ENCODE data around the gene GIMAP5. TPM values are rescaled to one million over a fixed set of nuclear protein-coding genes. Genes with fewer than 3 reads are reported as not detected.

Gene GIMAP5
- total RNA-seq, 2 donors from 2014 or later = 2.5 to 5.2 TPM

GRCh38 chr7:150787321-150788281 is 50.4 kb downstream of the GIMAP5 start:
- H3K27ac ChIP-seq = peak overlapping the region; percentile 89
- peak overlapping the region; percentile 64 to 72 for H3K9ac ChIP-seq (ENCODE audit: low read depth in 2 of 2, low read length in 2 of 2)
- peak; percentile 57 for DNase-seq
- no peak for TF ChIP-seq CTCF (IDR thresholded peaks at IDR 0.05)
- no peak overlapping the region for H3K4me3 ChIP-seq
- H3K27me3 ChIP-seq = no peaks in the 10 kb centered on the region
- H3K4me1 ChIP-seq = peaks cover 14% of the 10 kb centered on the region
- no peaks in the 10 kb centered on the region for H3K9me3 ChIP-seq
- no peaks in the 10 kb centered on the region for H3K36me3 ChIP-seq
- intact Hi-C loops (cut with DNase I) = loop anchor here (10.0 kb wide), 1 partner anchor 197 kb away; no protein-coding TSS in a partner anchor

- DNase-seq = peak; percentile 56
- Histone ChIP-seq H3K4me3 (no peak overlapping the region), H3K9ac (ENCODE audit: low read depth in 2 of 2, low read length in 2 of 2) (peak overlapping the region; percentile 64 to 72), H3K9me3 (no peaks in the 10 kb centered on the region), H3K27ac (peak overlapping the region; percentile 89), H3K27me3 (no peaks in the 10 kb centered on the region), H3K4me1 (peaks cover 14% of the 10 kb centered on the region), H3K36me3 (no peaks in the 10 kb centered on the region)
- no peak for TF ChIP-seq CTCF (IDR thresholded peaks at IDR 0.05)
- intact Hi-C loops (cut with DNase I) = loop anchor here (10.0 kb wide), 1 partner anchor 196 kb away; no protein-coding TSS in a partner anchor
Observed at GRCh38 chr7:150788474-150789269, 51.5 kb downstream of the GIMAP5 start.

- Histone ChIP-seq H3K4me3 (no peak overlapping the region), H3K9me3 (no peaks in the 10 kb centered on the region), H3K9ac (ENCODE audit: low read depth in 2 of 2, low read length in 2 of 2) (no peak overlapping the region), H3K4me1 (peaks cover 10% of the 10 kb centered on the region), H3K36me3 (no peaks in the 10 kb centered on the region), H3K27ac (peak overlapping the region; percentile 0), H3K27me3 (no peaks in the 10 kb centered on the region)
- no peak for TF ChIP-seq CTCF (IDR thresholded peaks at IDR 0.05)
- intact Hi-C loops (cut with DNase I) = no loop called here
- DNase-seq = no peak
Observed at GRCh38 chr7:150790416-150791075, 53.3 kb downstream of the GIMAP5 start.

- H3K4me3 ChIP-seq = no peak overlapping the region
- H3K9ac ChIP-seq (ENCODE audit: low read depth in 2 of 2, low read length in 2 of 2) = peak overlapping the region in 1 of 2 donors; percentile 15
- no peak overlapping the region for H3K27ac ChIP-seq
Observed at GRCh38 chr7:150791304-150791703, 54.1 kb downstream of the GIMAP5 start.

More at GRCh38 chr7:150791304-150791703, 54.1 kb downstream of the GIMAP5 start:
- Histone ChIP-seq H3K27me3 (no peaks in the 10 kb centered on the region), H3K9me3 (no peaks in the 10 kb centered on the region), H3K36me3 (no peaks in the 10 kb centered on the region), H3K4me1 (peaks cover 10% of the 10 kb centered on the region)
- intact Hi-C loops (cut with DNase I) = no loop called here
- TF ChIP-seq CTCF (IDR thresholded peaks at IDR 0.05) = no peak
- no peak for DNase-seq
